CD4-positive, alpha-beta T cell (primary cell): ENCODE results near the gene HNRNPU. TPM values are rescaled to one million over a fixed set of nuclear protein-coding genes. Genes with fewer than 3 reads are reported as not detected.
A peak's percentile ranks its signal among the peaks of the same experiment; 100 is the strongest.

Experiments used
- ATAC-seq: fragments of 200-7000 bp; cut with Tn5 transposase; one replicate; pipeline ENCODE4 v1.10.0; 2022; ENCODE audit warnings: mild to moderate bottlenecking; ENCODE audit not compliant: poor library complexity
- CTCF ChIA-PET: fragments of 350-600 bp; sonication (Branson Sonifier 250); formaldehyde crosslinking; loops from one replicate; lab custom pipeline; 2021; ENCODE audit warnings: antibody characterized with exemption, inconsistent platforms; lab: Charles Lee
- POLR2A ChIA-PET: fragments of 350-600 bp; sonication (Branson Sonifier 250); formaldehyde crosslinking; loops from one replicate; lab custom pipeline; 2021; ENCODE audit warnings: antibody characterized with exemption, inconsistent platforms; lab: Charles Lee
- DNase-seq, 14 experiments: peaks; one replicate each; pipeline ENCODE4 v3.0.0-alpha.2; 2013 to 2020; ENCODE audit warnings: mixed read lengths in 2 of 14
- H3K27ac ChIP-seq, 2 donors: one replicate each; pipeline versions ENCODE4 v1.5.1 to v1.7.0; 2013; ENCODE audit warnings: low read length in 2 of 2, low read depth in 1 of 2, mild to moderate bottlenecking in 1 of 2
- H3K27me3 ChIP-seq, 2 experiments: 1 replicate in 1 of 2; 2 replicates in 1 of 2; pipeline versions ENCODE4 v1.6.1 to v1.7.0; 2013; ENCODE audit warnings: low read length in 2 of 2, control low read depth in 1 of 2, mild to moderate bottlenecking in 1 of 2, moderate library complexity in 1 of 2; ENCODE audit not compliant: insufficient read depth in 2 of 2, control insufficient read depth in 1 of 2
- H3K36me3 ChIP-seq: one replicate; pipeline ENCODE4 v1.6.1; 2013; ENCODE audit warnings: low read length, control low read depth; ENCODE audit not compliant: insufficient read depth
- H3K4me1 ChIP-seq: one replicate; pipeline ENCODE4 v1.6.1; 2013; ENCODE audit warnings: low read length, control low read depth; ENCODE audit not compliant: insufficient read depth
- H3K4me3 ChIP-seq: one replicate; pipeline ENCODE4 v1.5.1; 2013; ENCODE audit warnings: mild to moderate bottlenecking, low read length, moderate library complexity
- H3K9me3 ChIP-seq, 2 experiments: 1 replicate in 1 of 2; 2 replicates in 1 of 2; pipeline versions ENCODE4 v1.6.1 to v1.7.0; 2013; ENCODE audit warnings: low read length in 2 of 2, mild to moderate bottlenecking in 2 of 2, control low read depth in 1 of 2, moderate library complexity in 1 of 2; ENCODE audit not compliant: control insufficient read depth in 1 of 2, insufficient read depth in 1 of 2
- H3K27ac Mint-ChIP-seq: one replicate; pipeline ENCODE4 v1.8.0; 2020; ENCODE audit warnings: mixed read lengths
- H3K27me3 Mint-ChIP-seq: one replicate; pipeline ENCODE4 v1.8.0; 2021; ENCODE audit warnings: mixed read lengths
- H3K36me3 Mint-ChIP-seq: one replicate; pipeline ENCODE4 v1.8.0; 2021; ENCODE audit warnings: low read depth, mixed read lengths
- H3K4me1 Mint-ChIP-seq: one replicate; pipeline ENCODE4 v1.8.0; 2021; ENCODE audit warnings: low read depth, mixed read lengths
- H3K4me3 Mint-ChIP-seq: one replicate; pipeline ENCODE4 v1.8.0; 2020; ENCODE audit warnings: mild to moderate bottlenecking, mixed read lengths
- H3K9me3 Mint-ChIP-seq: one replicate; pipeline ENCODE4 v1.8.0; 2020; ENCODE audit warnings: mixed read lengths
- intact Hi-C, 2 experiments: fragments of 100-400 bp; cut with DNase I in 1 of 2; cut with micrococcal nuclease in 1 of 2; formaldehyde crosslinking; loops; one replicate each; pipeline versions ENCODE4 v1.15.1 to v1.9.0; 2023 to 2025; cut with DNase I, micrococcal nuclease
- total RNA-seq, 174 experiments: library from RNA in 2 of 174; stranded (reverse) in 2 of 174; gene quantifications; one replicate each; pipeline ENCODE4 v1.2.3 and lab custom pipeline; 2021 to 2026
- TF ChIP-seq, protein P1 (sequence below): fragments of 200-600 bp; IDR thresholded peaks from one replicate; pipeline ENCODE4 v1.8.0; 2022; ENCODE audit warnings: antibody characterized with exemption, mild to moderate bottlenecking

Gene HNRNPU
- total RNA-seq, 2 experiments from 2014 or later = 415 TPM

DNA sequence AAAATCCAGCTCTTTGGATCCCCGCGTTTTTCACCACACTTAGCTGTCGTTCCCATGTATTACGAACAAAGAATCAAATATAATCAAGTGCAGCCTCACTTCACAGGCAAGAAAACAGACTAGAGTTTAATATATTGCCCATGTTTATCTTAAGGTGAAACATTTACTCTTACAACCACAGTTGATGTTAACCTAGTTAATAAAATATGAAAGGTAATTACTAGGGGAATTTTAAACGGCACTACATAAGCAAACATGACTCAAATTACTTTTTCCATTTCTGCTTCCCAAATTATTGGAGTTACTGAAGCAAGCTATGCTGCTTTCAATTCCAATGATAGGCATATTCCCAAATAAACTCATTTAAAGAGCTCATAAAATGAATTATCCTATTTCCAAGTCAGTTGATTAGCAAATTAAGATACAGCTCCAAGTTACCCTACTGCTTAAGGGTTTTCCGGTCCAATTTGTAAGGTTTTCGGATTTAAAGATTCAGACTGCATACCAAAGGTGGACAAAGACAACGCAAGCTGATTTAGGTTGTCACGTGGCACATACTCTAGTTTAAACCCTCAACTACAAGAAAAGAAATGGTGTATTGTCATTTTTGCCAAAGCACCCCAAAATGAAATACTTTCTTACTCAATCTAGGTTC, 22.9 kb downstream of the HNRNPU start:
- H3K4me1 ChIP-seq = peaks cover 16% of the 10 kb centered on the region
- no peaks in the 10 kb centered on the region for H3K27me3 ChIP-seq
- H3K9me3 ChIP-seq = no peaks in the 10 kb centered on the region
- intact Hi-C loops = no loop called here
- TF ChIP-seq, protein P1, sequence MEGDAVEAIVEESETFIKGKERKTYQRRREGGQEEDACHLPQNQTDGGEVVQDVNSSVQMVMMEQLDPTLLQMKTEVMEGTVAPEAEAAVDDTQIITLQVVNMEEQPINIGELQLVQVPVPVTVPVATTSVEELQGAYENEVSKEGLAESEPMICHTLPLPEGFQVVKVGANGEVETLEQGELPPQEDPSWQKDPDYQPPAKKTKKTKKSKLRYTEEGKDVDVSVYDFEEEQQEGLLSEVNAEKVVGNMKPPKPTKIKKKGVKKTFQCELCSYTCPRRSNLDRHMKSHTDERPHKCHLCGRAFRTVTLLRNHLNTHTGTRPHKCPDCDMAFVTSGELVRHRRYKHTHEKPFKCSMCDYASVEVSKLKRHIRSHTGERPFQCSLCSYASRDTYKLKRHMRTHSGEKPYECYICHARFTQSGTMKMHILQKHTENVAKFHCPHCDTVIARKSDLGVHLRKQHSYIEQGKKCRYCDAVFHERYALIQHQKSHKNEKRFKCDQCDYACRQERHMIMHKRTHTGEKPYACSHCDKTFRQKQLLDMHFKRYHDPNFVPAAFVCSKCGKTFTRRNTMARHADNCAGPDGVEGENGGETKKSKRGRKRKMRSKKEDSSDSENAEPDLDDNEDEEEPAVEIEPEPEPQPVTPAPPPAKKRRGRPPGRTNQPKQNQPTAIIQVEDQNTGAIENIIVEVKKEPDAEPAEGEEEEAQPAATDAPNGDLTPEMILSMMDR = no peak
- Mint-ChIP-seq H3K9me3 (no peaks in the 10 kb centered on the region), H3K27ac (peak overlapping the region; percentile 52), H3K27me3 (no peaks in the 10 kb centered on the region), H3K36me3 (peaks cover 89% of the 10 kb centered on the region), H3K4me1 (peaks cover 90% of the 10 kb centered on the region), H3K4me3 (no peak overlapping the region)
- no peak for DNase-seq
- H3K4me3 ChIP-seq = no peak overlapping the region
- peaks cover 73% of the 10 kb centered on the region for H3K36me3 ChIP-seq
- no peak for ATAC-seq
- ChIA-PET POLR2A (interaction anchor here (16.6 kb wide), 1 partner anchor 16 kb away, joined by 1262 read pairs; the partner anchor contains the start of gene HNRNPU), CTCF (no interaction called here)
- H3K27ac ChIP-seq = no peak overlapping the region

DNA sequence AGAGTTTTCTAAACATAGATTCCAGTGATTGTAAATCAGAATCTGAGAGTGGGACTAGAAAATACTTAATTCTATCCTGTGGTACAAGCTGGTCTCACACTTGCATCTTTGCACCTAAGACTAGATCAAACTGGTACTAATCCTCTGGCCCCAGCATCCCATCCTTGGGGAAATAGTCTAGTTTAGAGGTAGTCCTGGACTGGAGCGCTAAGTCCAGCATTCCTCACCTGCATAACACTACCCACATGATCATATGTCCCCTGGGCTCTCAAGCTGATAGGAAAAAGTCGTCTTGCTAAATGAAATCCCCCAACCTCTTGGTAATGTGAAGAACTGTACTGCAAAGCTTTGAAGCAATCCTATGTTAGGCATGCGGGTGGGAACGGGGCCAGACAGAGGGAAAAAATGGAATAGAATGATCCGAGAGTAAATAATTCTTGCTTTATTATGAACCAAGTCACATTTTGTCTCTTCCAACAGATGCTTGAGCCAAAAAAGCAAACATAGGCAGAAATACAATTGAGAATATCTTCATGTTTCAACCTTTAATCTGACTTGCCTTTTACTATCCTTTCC, 24.0 kb downstream of the HNRNPU start:
- H3K27me3 Mint-ChIP-seq = no peaks in the 10 kb centered on the region
- peak overlapping the region; percentile 52 for H3K27ac Mint-ChIP-seq
- ChIA-PET POLR2A (interaction anchor here (0.9 to 16.6 kb wide), 3 partner anchors 10 to 124 kb away, joined by 3 to 1262 read pairs (median 3); partner anchors contain the start of gene HNRNPU), CTCF (interaction anchor here (1.2 to 1.5 kb wide), 4 partner anchors 8 to 203 kb away, joined by 3 to 5 read pairs (median 3); no protein-coding TSS in a partner anchor)
- H3K27me3 ChIP-seq = no peaks in the 10 kb centered on the region
- no peak for ATAC-seq
- no peak for DNase-seq
- H3K36me3 Mint-ChIP-seq = peaks cover 86% of the 10 kb centered on the region
- H3K4me1 Mint-ChIP-seq = peaks cover 88% of the 10 kb centered on the region
- H3K36me3 ChIP-seq = peaks cover 62% of the 10 kb centered on the region
- no peak overlapping the region for H3K4me3 ChIP-seq
- H3K9me3 ChIP-seq = no peaks in the 10 kb centered on the region
- no peak overlapping the region for H3K4me3 Mint-ChIP-seq
- intact Hi-C loops = no loop called here
- no peak overlapping the region for H3K27ac ChIP-seq
- no peaks in the 10 kb centered on the region for H3K9me3 Mint-ChIP-seq
- peaks cover 20% of the 10 kb centered on the region for H3K4me1 ChIP-seq
- TF ChIP-seq, protein P1 = no peak

DNA sequence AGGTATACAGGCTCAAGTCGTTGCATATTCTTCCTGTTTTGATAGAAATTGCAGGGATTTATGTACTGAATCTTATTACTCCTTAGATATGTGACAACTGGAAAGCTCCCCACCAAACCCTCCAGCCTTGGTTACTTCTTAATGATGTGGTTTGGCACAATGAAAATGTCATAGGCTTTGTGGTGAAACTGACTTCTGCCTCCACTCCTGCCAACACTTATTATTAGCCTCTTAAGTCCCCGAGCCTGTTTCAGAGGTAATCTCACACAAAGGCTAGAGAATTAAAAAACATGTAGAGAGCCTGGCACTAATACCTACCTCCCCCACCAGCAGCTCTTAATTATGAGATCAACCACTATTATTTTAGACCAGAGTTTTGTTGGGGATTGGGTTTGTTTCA, 24.7 kb downstream of the HNRNPU start:
- DNase-seq = no peak
- H3K27ac Mint-ChIP-seq = peak overlapping the region; percentile 50
- H3K4me1 ChIP-seq = peaks cover 20% of the 10 kb centered on the region
- H3K4me1 Mint-ChIP-seq = peaks cover 81% of the 10 kb centered on the region
- H3K4me3 ChIP-seq = no peak overlapping the region
- ChIA-PET CTCF (interaction anchor here (1.0 to 1.5 kb wide), 5 partner anchors 8 to 203 kb away, joined by 3 to 5 read pairs (median 3); no protein-coding TSS in a partner anchor), POLR2A (interaction anchor here (0.9 to 16.6 kb wide), 4 partner anchors 9 to 131 kb away, joined by 3 to 1262 read pairs (median 138); partner anchors contain the start of gene HNRNPU)
- H3K36me3 ChIP-seq = peaks cover 56% of the 10 kb centered on the region
- TF ChIP-seq, protein P1 = no peak
- no peaks in the 10 kb centered on the region for H3K27me3 ChIP-seq
- no peaks in the 10 kb centered on the region for H3K9me3 ChIP-seq
- peak overlapping the region; percentile 11 for H3K4me3 Mint-ChIP-seq
- no peaks in the 10 kb centered on the region for H3K9me3 Mint-ChIP-seq
- ATAC-seq = no peak
- H3K27me3 Mint-ChIP-seq = no peaks in the 10 kb centered on the region
- H3K36me3 Mint-ChIP-seq = peaks cover 86% of the 10 kb centered on the region
- intact Hi-C loops = loop anchor here (5.0 to 10.0 kb wide), 4 partner anchors 187 to 1585 kb away; partner anchors contain the start of genes ADSS2 (in 1 of the 2), CEP170 (in 1 of the 2), DESI2 (in 1 of the 2) and SDCCAG8 (in 1 of the 2)
- no peak overlapping the region for H3K27ac ChIP-seq
